H1 (cell line): ENCODE data around the gene NKAIN1. TPM values are rescaled to one million over a fixed set of nuclear protein-coding genes. Genes with fewer than 3 reads are reported as not detected.

Source experiments
- CTCF ChIA-PET: fragments of 300-600 bp; sonication (Branson Sonifier 250); formaldehyde crosslinking; loops from one replicate; lab custom pipeline; 2021; ENCODE audit not compliant: partially characterized antibody; lab: Charles Lee
- POLR2A ChIA-PET: fragments of 300-600 bp; sonication (Branson Sonifier 250); formaldehyde crosslinking; loops from one replicate; lab custom pipeline; 2021; ENCODE audit warnings: inconsistent platforms; ENCODE audit not compliant: partially characterized antibody; lab: Charles Lee
- DNase-seq, 2 experiments: peaks; one replicate each; pipeline versions ENCODE4 v3.0.0 to v3.0.0-alpha.2; 2010 to 2022; ENCODE audit warnings: low spot score in 2 of 2, low read depth in 1 of 2, mixed read lengths in 1 of 2
- FAIRE-seq: peaks from 2 replicates; lab custom pipeline; 2011; peaks lifted over from hg19 to GRCh38; lab: Jason Lieb, UNC
- H2AFZ ChIP-seq: 2 replicates; pipeline ENCODE4 v1.8.1; 2012; ENCODE audit warnings: low read length, inconsistent platforms
- H2AK5ac ChIP-seq: 2 replicates; pipeline ENCODE4 v1.6.1; 2013; ENCODE audit warnings: low read depth, low read length
- H2BK120ac ChIP-seq: replicated peaks from 2 replicates; pipeline ENCODE3; 2013; ENCODE audit warnings: low read depth, low read length, inconsistent platforms
- H2BK12ac ChIP-seq: 2 replicates; pipeline ENCODE4 v1.6.1; 2013; ENCODE audit warnings: low read depth, low read length
- H2BK15ac ChIP-seq: 2 replicates; pipeline ENCODE4 v1.6.1; 2013; ENCODE audit warnings: low read length
- H2BK20ac ChIP-seq: 2 replicates; pipeline ENCODE4 v1.6.1; 2013; ENCODE audit warnings: low read length
- H2BK5ac ChIP-seq: 2 replicates; pipeline ENCODE4 v1.6.1; 2013; ENCODE audit warnings: low read depth, low read length
- H3K14ac ChIP-seq: 2 replicates; pipeline ENCODE4 v1.6.1; 2013; ENCODE audit warnings: inconsistent platforms; ENCODE audit not compliant: insufficient read length
- H3K18ac ChIP-seq: 2 replicates; pipeline ENCODE4 v1.6.1; 2013; ENCODE audit warnings: low read length; ENCODE audit errors: extremely low read depth
- H3K23ac ChIP-seq: 2 replicates; pipeline ENCODE4 v1.6.1; 2013; ENCODE audit warnings: inconsistent platforms; ENCODE audit not compliant: insufficient read length
- H3K23me2 ChIP-seq: 2 replicates; pipeline ENCODE4 v1.6.1; 2013; ENCODE audit warnings: low read depth, low read length
- H3K27ac ChIP-seq: 2 replicates; pipeline ENCODE4 v1.6.1; 2011; ENCODE audit warnings: low read depth, low read length, inconsistent platforms
- H3K27me3 ChIP-seq, 4 experiments: replicated peaks in 1 of 4; 1 replicate in 1 of 4; 2 replicates in 3 of 4; pipeline versions ENCODE4 v1.6.1 to v1.8.1; 2011 to 2013; ENCODE audit warnings: low read length in 3 of 4, mild to moderate bottlenecking in 3 of 4, inconsistent platforms in 2 of 4, mixed read lengths in 2 of 4, moderate library complexity in 1 of 4; ENCODE audit not compliant: control insufficient read depth in 3 of 4, insufficient read depth in 3 of 4; ENCODE audit errors: extremely low read depth in 1 of 4
- H3K36me3 ChIP-seq, 4 experiments: 2 replicates each; pipeline versions ENCODE4 v1.6.1 to v1.8.1; 2011 to 2013; ENCODE audit warnings: mild to moderate bottlenecking in 4 of 4, low read length in 3 of 4, moderate library complexity in 2 of 4, control low read depth in 1 of 4, inconsistent platforms in 1 of 4; ENCODE audit not compliant: insufficient read depth in 4 of 4, control insufficient read depth in 2 of 4
- H3K4ac ChIP-seq: replicated peaks from 2 replicates; pipeline ENCODE3; 2013; ENCODE audit warnings: low read length, low read depth, mixed read lengths, inconsistent platforms; ENCODE audit not compliant: insufficient read length
- H3K4me1 ChIP-seq, 4 experiments: replicated peaks in 1 of 4; 1 replicate in 1 of 4; 2 replicates in 3 of 4; pipeline versions ENCODE4 v1.6.1 to v1.8.1; 2011 to 2013; ENCODE audit warnings: low read length in 3 of 4, inconsistent platforms in 2 of 4, mixed read lengths in 1 of 4; ENCODE audit not compliant: insufficient read depth in 4 of 4, control insufficient read depth in 3 of 4
- H3K4me2 ChIP-seq, 2 experiments: 2 replicates each; pipeline versions ENCODE4 v1.6.1 to v1.8.1; 2011 to 2013; ENCODE audit warnings: low read depth in 2 of 2, low read length in 2 of 2, control low read depth in 1 of 2, inconsistent platforms in 1 of 2, mild to moderate bottlenecking in 1 of 2; ENCODE audit not compliant: insufficient read depth in 1 of 2
- H3K4me3 ChIP-seq, 4 experiments: fragments of 200-600, 300-600 bp in 1 of 4; sonication (generic), shearing (Covaris generic), sonication (Bioruptor Twin) in 1 of 4; 2 replicates each; pipeline versions ENCODE4 v1.5.1 to v1.8.1; 2011 to 2016; ENCODE audit warnings: low read length in 4 of 4, low read depth in 3 of 4, control low read depth in 2 of 4, inconsistent platforms in 2 of 4, mild to moderate bottlenecking in 2 of 4, mixed read lengths in 1 of 4, moderate library complexity in 1 of 4; ENCODE audit not compliant: insufficient read depth in 2 of 4; ENCODE audit errors: extremely low read depth in 1 of 4
- H3K56ac ChIP-seq: replicated peaks from 2 replicates; pipeline ENCODE3; 2013; ENCODE audit warnings: low read depth, mild to moderate bottlenecking, mixed read lengths, low read length, inconsistent platforms; ENCODE audit not compliant: insufficient read length
- H3K79me1 ChIP-seq: 2 replicates; pipeline ENCODE4 v1.6.1; 2013; ENCODE audit warnings: low read depth, low read length, control low read depth
- H3K79me2 ChIP-seq, 2 experiments: 2 replicates each; pipeline versions ENCODE4 v1.6.1 to v1.8.1; 2012 to 2013; ENCODE audit warnings: low read length in 2 of 2, mild to moderate bottlenecking in 2 of 2, inconsistent platforms in 1 of 2; ENCODE audit not compliant: insufficient read depth in 2 of 2, control insufficient read depth in 1 of 2
- H3K9ac ChIP-seq, 4 experiments: replicated peaks in 1 of 4; 1 replicate in 1 of 4; 2 replicates in 3 of 4; pipeline versions ENCODE4 v1.6.1 to v1.8.1; 2011 to 2013; ENCODE audit warnings: low read depth in 3 of 4, low read length in 3 of 4, control low read depth in 2 of 4, mild to moderate bottlenecking in 2 of 4, moderate library complexity in 2 of 4, inconsistent platforms in 1 of 4; ENCODE audit errors: extremely low read depth in 1 of 4
- H3K9me3 ChIP-seq, 2 experiments: 2 replicates each; pipeline versions ENCODE4 v1.6.1 to v1.8.1; 2012 to 2013; ENCODE audit warnings: mild to moderate bottlenecking in 2 of 2, moderate library complexity in 2 of 2, control low read depth in 1 of 2, inconsistent platforms in 1 of 2, low read depth in 1 of 2, low read length in 1 of 2, mixed read lengths in 1 of 2; ENCODE audit not compliant: insufficient read depth in 2 of 2
- H4K20me1 ChIP-seq, 2 experiments: replicated peaks in 1 of 2; 2 replicates each; pipeline versions ENCODE3 to v1.8.1; 2011 to 2013; ENCODE audit warnings: inconsistent platforms in 2 of 2, low read length in 2 of 2, mild to moderate bottlenecking in 1 of 2; ENCODE audit not compliant: insufficient read depth in 2 of 2, control insufficient read depth in 1 of 2
- H4K5ac ChIP-seq: 2 replicates; pipeline ENCODE4 v1.6.1; 2013; ENCODE audit warnings: low read length, low read depth, mixed read lengths, inconsistent platforms; ENCODE audit not compliant: insufficient read length
- H4K8ac ChIP-seq: 2 replicates; pipeline ENCODE4 v1.8.0; 2013; ENCODE audit warnings: mild to moderate bottlenecking, moderate library complexity, low read length, inconsistent platforms; ENCODE audit not compliant: insufficient read depth; ENCODE audit errors: extremely low read depth
- H4K91ac ChIP-seq: replicated peaks from 2 replicates; pipeline ENCODE3; 2013; ENCODE audit warnings: low read length, mixed read lengths, inconsistent platforms; ENCODE audit not compliant: insufficient read length
- JUN ChIP-seq: IDR thresholded peaks from 2 replicates; pipeline ENCODE4 v1.6.1; 2011; ENCODE audit warnings: low read depth, mild to moderate bottlenecking, improper control_type of control experiment, low read length
- POLR2A ChIP-seq, 2 experiments: IDR thresholded peaks; 1 replicate in 1 of 2; 2 replicates in 1 of 2; pipeline ENCODE4 v1.6.1; 2011; ENCODE audit warnings: low read depth in 2 of 2, low read length in 2 of 2, mild to moderate bottlenecking in 2 of 2; ENCODE audit errors: control extremely low read depth in 1 of 2
- TEAD4 ChIP-seq: IDR thresholded peaks from 2 replicates; pipeline ENCODE4 v1.6.1; 2012; ENCODE audit warnings: low read depth, low read length, inconsistent platforms, mixed read lengths
- WGBS, 2 experiments: shearing (Covaris generic) in 1 of 2; methylation state at CpG; one replicate each; pipeline versions ENCODE4 v1.1.6 to v1.1.7; 2013 to 2015; ENCODE audit warnings: low lambda C conversion rate in 2 of 2, mixed read lengths in 2 of 2, inconsistent platforms in 1 of 2, low coverage in 1 of 2, missing lambda C conversion rate in 1 of 2; ENCODE audit not compliant: insufficient replicate concordance in 2 of 2, insufficient coverage in 1 of 2, insufficient read length in 1 of 2; ENCODE audit errors: extremely low coverage in 1 of 2, missing lambda C conversion rate in 1 of 2; 5-methylcytosine and 5-hydroxymethylcytosine counted together
- polyA plus RNA-seq, 7 experiments: library from polyadenylated mRNA; depleted of rRNA in 3 of 7; stranded (reverse) in 5 of 7; unstranded in 2 of 7; fragments of >200 nt in 5 of 7; fragments of 200-250 nt in 2 of 7; gene quantifications; 1 replicate in 5 of 7; 2 replicates in 1 of 7; 4 replicates in 1 of 7; pipeline versions ENCODE4 v1.2.1 to v1.2.3, GENCODE V29; 2011 to 2013; ENCODE audit warnings: missing spikeins in 2 of 7, mixed read lengths in 2 of 7
- total RNA-seq: library from RNA; stranded (reverse); fragmentation: NEBNext Ultra II Directional; extraction: Animal tissue kit (Norgen Biotek cat#: 25700); gene quantifications from 2 replicates; pipeline ENCODE4 v1.2.1, GENCODE V29; 2021

Gene NKAIN1
- total and polyA plus RNA-seq, 2 of the 8 experiments (the other 6 are each of a cell fraction or from before 2014, with no cell fraction given) = 59.3 to 66.9 TPM

- Histone ChIP-seq H4K5ac (no peak overlapping the region), H3K27me3 (no peaks in the 10 kb centered on the region), H3K9ac (no peak overlapping the region), H2AFZ (no peak overlapping the region), H2BK5ac (no peak overlapping the region), H3K4me1 (peaks cover 0 to 3% (median 1%) of the 10 kb centered on the region in 4 experiments; a peak in 2 of 7 replicates), H2BK20ac (no peak overlapping the region), H3K4ac (no peak overlapping the region), H2BK15ac (no peak overlapping the region), H2AK5ac (no peak overlapping the region), H3K56ac (no peak overlapping the region), H4K20me1 (no peaks in the 10 kb centered on the region), H3K36me3 (no peaks in the 10 kb centered on the region), H3K9me3 (no peaks in the 10 kb centered on the region), H4K91ac (no peak overlapping the region), H3K79me2 (no peaks in the 10 kb centered on the region), H3K4me2 (no peak overlapping the region)
- DNase-seq = no peak
- TF ChIP-seq POLR2A (IDR thresholded peaks at IDR 0.05; ENCODE audit: control extremely low read depth in 1 of 2, low read depth in 2 of 2, low read length in 2 of 2) (no peak), TEAD4 (no peak), JUN (no peak)
- TF ChIP-seq, all 59 proteins: peak for 0
- Histone ChIP-seq H3K79me1 (no peaks in the 10 kb centered on the region), H3K27ac (no peak overlapping the region), H3K14ac (no peak overlapping the region), H2BK12ac (no peak overlapping the region), H3K4me3 (no peak overlapping the region), H3K23me2 (no peaks in the 10 kb centered on the region), H3K23ac (no peak overlapping the region), H3K18ac (no peak overlapping the region), H4K8ac (no peak overlapping the region), H2BK120ac (no peak overlapping the region)
- POLR2A ChIA-PET = interaction anchor here (0.7 kb wide), 1 partner anchor 60 kb away, joined by 5 read pairs; no protein-coding TSS in a partner anchor
- 100% methylated on average over 1 of the region's 1 CpG; no CpG with 5 or more reads in 1 of the 2 experiments for WGBS, 2 experiments
- CTCF ChIA-PET = interaction anchor here (0.7 kb wide), 1 partner anchor 17 kb away, joined by 3 read pairs; no protein-coding TSS in a partner anchor
- FAIRE-seq = no peak
These were observed 91.3 kb downstream of the NKAIN1 start for GRCh38 chr1:31148409-31148808.
